22Rv1 (cell line): ENCODE results near the gene SMAGP.

Experiments
- ZFX ChIP-seq: fragments of 450-650 bp; IDR thresholded peaks from 2 replicates; pipeline ENCODE4 v1.6.1; 2017; ENCODE audit warnings: antibody characterized with exemption, borderline replicate concordance
- TF ChIP-seq, protein P1 (sequence below): fragments of 450-650 bp; IDR thresholded peaks from 2 replicates; pipeline ENCODE4 v1.5.1; 2017; ENCODE audit warnings: mild to moderate bottlenecking

DNA sequence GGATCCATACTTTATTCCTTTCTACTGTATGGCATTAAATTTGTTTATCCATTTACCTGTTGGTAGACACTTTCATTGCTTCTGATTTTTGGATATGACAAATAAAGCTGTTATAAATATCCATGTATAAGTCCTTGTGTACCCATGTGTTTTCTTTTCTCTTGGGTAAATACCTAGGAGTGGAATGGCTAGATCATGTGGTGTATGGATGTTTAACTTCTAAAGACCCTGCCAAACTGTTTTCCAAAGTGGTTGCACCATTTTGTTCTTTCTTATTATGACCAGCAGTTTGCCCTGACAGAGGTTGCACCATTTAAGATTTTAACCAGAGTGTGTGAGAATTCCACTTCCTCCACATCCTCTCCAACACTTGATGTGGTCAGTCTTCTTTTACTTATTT is 37.6 kb downstream of the SMAGP start:
- TF ChIP-seq, protein P1, sequence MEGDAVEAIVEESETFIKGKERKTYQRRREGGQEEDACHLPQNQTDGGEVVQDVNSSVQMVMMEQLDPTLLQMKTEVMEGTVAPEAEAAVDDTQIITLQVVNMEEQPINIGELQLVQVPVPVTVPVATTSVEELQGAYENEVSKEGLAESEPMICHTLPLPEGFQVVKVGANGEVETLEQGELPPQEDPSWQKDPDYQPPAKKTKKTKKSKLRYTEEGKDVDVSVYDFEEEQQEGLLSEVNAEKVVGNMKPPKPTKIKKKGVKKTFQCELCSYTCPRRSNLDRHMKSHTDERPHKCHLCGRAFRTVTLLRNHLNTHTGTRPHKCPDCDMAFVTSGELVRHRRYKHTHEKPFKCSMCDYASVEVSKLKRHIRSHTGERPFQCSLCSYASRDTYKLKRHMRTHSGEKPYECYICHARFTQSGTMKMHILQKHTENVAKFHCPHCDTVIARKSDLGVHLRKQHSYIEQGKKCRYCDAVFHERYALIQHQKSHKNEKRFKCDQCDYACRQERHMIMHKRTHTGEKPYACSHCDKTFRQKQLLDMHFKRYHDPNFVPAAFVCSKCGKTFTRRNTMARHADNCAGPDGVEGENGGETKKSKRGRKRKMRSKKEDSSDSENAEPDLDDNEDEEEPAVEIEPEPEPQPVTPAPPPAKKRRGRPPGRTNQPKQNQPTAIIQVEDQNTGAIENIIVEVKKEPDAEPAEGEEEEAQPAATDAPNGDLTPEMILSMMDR, result no peak
- TF ChIP-seq ZFX, result no peak
